ENCODE measurements around the gene STARD7.
"Not testable (repeated sequence)": the region's sequence is repeated elsewhere in the genome, so short reads cannot be mapped to it uniquely, and the experiment has no call there.

The STARD7 gene

GRCh38 chr2:96208143-96209010 lies at the start of gene STARD7:
STARD7 (minus strand) TSS chr2:96208827; CDS start chr2:96208434, 393 bp downstream.
- peak; percentile 99 for DNase-seq

- not testable (repeated sequence) for DNase-seq
These were observed 49.1 kb upstream of the STARD7 start for GRCh38 chr2:96257744-96258143.

- DNase-seq: no peak
These were observed 48.0 kb upstream of the STARD7 start for GRCh38 chr2:96256611-96257113.

- DNase-seq: no peak
These were observed 45.9 kb upstream of the STARD7 start for GRCh38 chr2:96254571-96254970.

GRCh38 chr2:96253006-96253405 lies 44.4 kb upstream of the STARD7 start:
- DNase-seq: no peak

- no peak for DNase-seq
These were observed 43.9 kb upstream of the STARD7 start for GRCh38 chr2:96252526-96252925.

- DNase-seq: no peak
These were observed 43.2 kb upstream of the STARD7 start for GRCh38 chr2:96251721-96252292.

- DNase-seq: no peak
These were observed 41.6 kb upstream of the STARD7 start for GRCh38 chr2:96250188-96250587.

GRCh38 chr2:96249654-96250053 lies 41.0 kb upstream of the STARD7 start:
- DNase-seq: no peak

- DNase-seq: no peak
These were observed 40.0 kb upstream of the STARD7 start for GRCh38 chr2:96248624-96249023.

- no peak for DNase-seq
These were observed 39.3 kb upstream of the STARD7 start for GRCh38 chr2:96247896-96248295.

GRCh38 chr2:96247009-96247408 lies 38.4 kb upstream of the STARD7 start:
- no peak for DNase-seq

GRCh38 chr2:96245609-96246390 lies 37.2 kb upstream of the STARD7 start:
- no peak for DNase-seq

GRCh38 chr2:96243843-96244242 lies 35.2 kb upstream of the STARD7 start:
- no peak for DNase-seq

- peak; percentile 76 for DNase-seq
These were observed 33.4 kb upstream of the STARD7 start for GRCh38 chr2:96241900-96242611.

- no peak for DNase-seq
These were observed 32.6 kb upstream of the STARD7 start for GRCh38 chr2:96241227-96241626.

GRCh38 chr2:96240341-96241038 lies 31.9 kb upstream of the STARD7 start:
- DNase-seq: no peak

- DNase-seq: no peak
These were observed 31.2 kb upstream of the STARD7 start for GRCh38 chr2:96239745-96240264.

GRCh38 chr2:96239091-96239490 lies 30.5 kb upstream of the STARD7 start:
- no peak for DNase-seq

GRCh38 chr2:96238266-96238665 lies 29.6 kb upstream of the STARD7 start:
- DNase-seq: no peak

GRCh38 chr2:96236882-96237281 lies 28.3 kb upstream of the STARD7 start:
- DNase-seq: no peak

GRCh38 chr2:96233880-96234316 lies 25.3 kb upstream of the STARD7 start:
- no peak for DNase-seq

Measured in activated CD4-positive, alpha-beta T cell treated with anti-CD3 and anti-CD28 coated beads for 48 hours (primary cell).